GM10847 (cell line): ENCODE data around the gene WTAP.
A peak's percentile ranks its signal among the peaks of the same experiment; 100 is the strongest.

Experiments used
- POLR2A ChIP-seq: IDR thresholded peaks from 2 replicates; pipeline ENCODE4 v1.6.1; 2011; ENCODE audit not compliant: insufficient read length; ENCODE audit errors: extremely low read depth

Gene WTAP

GRCh38 chr6:159691133-159691962, 36.0 kb upstream of the WTAP start:
- no peak for TF ChIP-seq POLR2A

DNA sequence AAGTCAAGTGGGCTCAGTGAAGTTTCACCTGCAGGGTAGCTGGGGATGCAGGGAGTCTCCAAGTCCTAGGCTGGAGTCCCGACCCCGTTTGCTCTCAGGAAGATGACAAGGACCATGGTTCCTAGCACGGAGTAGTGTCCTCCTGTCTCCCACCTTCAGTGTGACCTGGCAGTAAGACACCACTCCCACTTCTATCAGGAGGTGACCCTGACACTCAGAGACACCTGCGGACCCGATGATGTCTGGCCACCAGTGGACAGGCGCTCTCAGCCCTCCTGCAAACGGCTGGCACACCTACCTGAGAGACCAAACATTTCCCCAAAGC, 35.4 kb upstream of the WTAP start:
- TF ChIP-seq POLR2A, result no peak

DNA sequence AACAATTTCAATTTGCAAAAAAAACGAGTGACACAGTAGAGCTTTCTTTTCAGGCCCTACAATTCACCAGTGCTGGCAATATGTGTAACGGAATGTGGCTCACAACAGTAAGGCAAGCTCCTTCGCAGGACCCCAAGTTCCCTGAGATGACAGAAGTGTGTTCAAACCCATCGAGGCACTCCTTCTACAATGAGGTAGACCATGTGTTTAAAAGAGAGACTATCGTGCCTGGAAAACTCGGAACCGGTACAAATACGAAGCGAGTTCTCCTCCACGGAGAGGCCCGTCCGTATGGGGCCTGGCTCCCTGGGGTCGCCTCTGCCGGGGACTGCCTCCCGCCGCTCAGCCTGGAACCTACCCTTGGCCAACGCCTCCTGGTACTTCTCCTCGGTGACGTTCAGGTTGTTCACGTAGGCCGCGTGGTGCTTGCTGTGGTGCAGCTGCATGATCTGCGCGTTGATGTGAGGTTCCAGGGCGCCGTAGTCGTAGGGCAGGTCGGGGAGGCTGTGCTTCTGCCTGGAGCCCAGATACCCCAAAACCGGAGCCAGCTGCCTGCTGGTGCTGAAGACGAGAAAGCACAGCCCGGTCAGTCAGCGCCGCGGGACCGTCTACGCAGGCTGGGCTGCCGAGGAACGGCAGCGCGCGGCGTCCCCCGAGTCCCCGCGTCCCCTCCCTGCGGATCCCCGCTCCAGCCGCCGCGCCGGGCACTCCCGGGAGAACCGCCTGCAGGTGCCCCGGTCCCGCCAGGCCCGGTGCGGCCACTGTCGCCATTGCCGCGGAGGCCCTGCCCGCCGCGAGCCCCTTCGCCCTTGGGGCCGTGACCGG, 34.8 kb upstream of the WTAP start:
- TF ChIP-seq POLR2A, result no peak

GRCh38 chr6:159693128-159693893, 34.0 kb upstream of the WTAP start, which contains the start of gene SOD2:
TSS of gene SOD2 (minus strand) at chr6:159693241. CDS start at chr6:159693167, 74 bp downstream.
- TF ChIP-seq POLR2A, result peak; percentile 83

GRCh38 chr6:159693894-159694545, 33.3 kb upstream of the WTAP start:
- TF ChIP-seq POLR2A, result no peak

GRCh38 chr6:159695984-159696383, 31.3 kb upstream of the WTAP start:
- TF ChIP-seq POLR2A, result no peak

DNA sequence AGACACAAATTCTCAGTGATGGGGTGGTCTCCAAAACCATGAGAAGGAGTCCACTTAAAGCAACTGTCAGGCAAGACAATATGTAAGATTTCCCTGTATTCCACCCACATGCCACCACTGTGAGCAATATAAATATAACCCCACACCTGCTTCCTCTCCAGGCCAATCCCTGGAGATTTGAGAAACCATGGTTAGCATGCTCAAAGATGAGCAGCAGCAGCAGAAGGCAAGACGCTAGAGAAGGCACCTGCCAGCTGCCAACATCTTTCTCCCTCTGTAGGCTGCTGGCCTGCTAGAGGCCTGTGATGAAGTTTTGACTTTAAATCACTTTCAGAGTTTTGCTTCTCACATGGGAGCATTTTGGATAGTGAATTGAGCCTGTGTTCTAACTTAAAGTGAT, 26.3 kb upstream of the WTAP start:
- no peak for TF ChIP-seq POLR2A

DNA sequence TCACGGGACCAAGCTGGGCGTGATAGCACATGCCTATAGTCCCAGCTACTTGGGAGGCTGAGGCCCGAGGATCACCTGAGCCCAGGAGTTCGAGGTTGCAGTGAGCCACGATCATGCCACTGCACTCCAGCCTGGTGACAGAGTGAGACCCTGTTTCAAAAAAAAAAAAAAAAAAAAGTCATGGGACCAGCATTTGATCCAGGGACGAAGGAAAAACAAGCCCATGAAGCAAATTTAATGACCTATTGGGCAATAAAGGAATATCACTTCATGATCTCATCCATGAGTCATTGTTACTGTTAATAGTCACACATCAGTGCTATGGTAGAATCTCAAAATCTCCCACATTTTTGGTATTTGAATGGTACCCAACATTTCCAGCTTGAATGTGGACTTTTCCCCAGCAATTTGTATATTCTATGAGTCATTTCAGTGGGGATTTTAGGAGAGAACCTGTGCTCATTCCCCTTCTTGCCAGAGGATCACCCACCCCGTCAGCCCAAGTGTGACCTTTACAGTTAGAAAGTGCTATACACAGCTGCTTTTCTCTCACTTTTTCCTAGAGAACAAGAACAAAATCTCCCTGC, 25.8 kb upstream of the WTAP start:
- TF ChIP-seq POLR2A, result no peak

DNA sequence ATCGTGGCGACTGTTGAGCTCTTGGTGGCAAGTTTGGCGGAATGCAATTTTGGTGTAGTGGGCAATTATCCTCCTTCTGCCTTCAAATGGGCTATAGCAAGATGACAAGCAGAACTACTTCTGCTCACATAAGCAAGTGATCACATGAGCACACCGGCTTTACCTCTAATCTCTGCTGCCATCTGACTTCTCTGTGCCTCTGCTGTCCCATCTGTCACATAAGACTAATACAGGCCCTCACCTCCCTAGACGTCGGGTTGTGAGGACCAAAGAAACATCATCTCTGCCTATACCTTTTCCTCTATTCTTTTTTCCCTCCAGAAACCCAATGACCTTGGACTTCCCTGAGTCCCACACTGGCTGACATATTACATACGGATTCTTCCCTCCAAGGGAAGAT, 13.3 kb upstream of the WTAP start:
- no peak for TF ChIP-seq POLR2A

DNA sequence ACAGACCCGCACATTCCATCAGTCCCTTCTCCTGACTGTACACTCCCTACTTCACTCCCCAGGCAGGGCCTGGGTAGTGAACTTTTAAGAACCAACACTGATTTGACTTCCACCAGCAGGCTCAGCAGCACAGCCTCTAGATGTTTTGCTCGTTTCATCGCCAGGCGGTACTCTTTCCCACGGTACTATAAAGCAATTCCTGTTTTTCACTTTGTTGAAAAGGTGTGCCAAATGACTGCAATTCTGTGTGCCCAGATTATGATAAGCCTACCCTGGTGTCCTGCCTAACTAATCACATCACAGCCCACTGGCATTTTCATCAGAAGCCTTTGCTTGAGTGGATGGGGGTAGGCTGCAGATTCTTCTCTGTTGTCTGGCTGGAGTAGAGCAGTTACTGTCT, 12.9 kb upstream of the WTAP start:
- TF ChIP-seq POLR2A, result no peak

DNA sequence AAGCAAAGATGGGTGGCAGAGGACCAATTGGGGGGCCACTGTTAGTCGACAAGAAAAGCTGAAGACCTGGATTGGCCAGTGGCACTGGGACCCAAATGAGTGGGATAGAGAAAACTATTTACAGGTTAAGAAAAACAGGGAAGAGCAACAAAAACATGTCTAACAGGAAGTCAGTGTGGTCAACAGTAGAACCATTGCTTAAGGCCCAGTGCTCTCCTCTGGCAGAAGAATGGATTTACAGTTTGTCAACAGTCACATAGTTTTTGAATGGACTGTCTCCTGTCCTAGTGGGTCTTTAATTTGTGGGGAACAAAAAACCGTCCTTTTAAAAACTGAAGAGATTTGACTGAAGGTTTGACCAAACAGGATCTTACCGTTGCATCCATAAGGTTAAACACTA, 12.1 kb upstream of the WTAP start:
- TF ChIP-seq POLR2A, result no peak

GRCh38 chr6:159715605-159716004, 11.7 kb upstream of the WTAP start:
- TF ChIP-seq POLR2A, result no peak

DNA sequence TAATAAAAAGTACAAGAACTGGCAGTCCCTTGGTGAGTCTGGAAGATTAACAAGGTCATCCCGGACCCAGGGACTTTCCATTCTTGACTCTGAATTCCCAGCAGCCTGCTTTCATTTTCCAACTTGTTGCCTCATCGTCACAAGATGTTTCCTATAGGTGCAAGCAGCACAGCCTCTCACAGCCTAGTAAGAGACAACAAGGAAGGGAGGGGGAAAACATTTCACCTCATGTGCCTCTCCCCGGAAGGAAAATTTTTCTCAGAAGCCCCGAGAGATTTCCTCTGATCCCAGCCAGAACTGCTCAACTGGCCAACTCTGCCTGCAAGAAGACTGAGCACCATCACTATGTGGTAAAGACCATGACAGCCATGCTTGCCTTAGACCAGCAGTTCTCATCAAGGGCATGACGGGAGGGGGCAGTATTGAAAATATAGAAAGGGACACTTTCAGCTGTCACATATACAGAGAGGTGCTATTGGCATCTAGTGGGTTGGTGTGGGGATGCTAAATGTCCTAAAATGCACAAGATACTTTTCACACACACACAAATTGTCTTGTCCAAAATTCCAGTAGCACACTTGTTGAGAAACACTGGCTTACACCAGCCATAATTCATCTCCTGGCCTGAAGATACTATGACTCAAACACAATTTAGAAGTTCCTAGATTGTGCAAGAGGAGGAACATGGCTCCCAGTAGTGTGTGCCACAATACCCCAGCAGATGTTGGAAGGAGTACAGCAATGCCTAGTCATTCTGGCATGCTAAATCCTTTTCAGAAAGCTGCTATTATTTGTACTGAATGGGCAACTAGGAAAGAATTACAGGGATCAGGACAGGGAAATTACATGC, 10.8 kb upstream of the WTAP start:
- TF ChIP-seq POLR2A, result no peak

DNA sequence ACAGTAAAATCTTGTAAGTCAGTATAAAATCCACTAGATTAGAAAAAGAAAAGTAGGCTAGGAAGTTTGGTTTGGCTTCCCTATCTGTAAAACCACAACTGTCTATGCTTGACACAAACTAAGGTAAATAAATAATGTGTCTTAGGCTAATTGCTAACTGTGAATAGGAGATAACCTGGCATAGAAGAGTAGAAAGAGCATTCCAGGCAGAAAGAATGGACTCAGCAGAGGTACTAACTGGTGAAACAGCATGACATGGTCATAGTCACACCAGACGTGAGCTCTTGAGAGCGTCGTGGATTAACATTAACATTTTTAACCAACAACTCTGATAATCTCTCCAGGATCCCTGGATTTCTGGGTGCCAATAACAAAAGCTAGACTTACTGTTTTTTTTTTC, 8.7 kb upstream of the WTAP start:
- TF ChIP-seq POLR2A, result no peak
